H1 (cell line): ENCODE results near the gene UCHL5. TPM values are rescaled to one million over a fixed set of nuclear protein-coding genes. Genes with fewer than 3 reads are reported as not detected.

ENCODE experiments used
- CTCF ChIA-PET: fragments of 300-600 bp; sonication (Branson Sonifier 250); formaldehyde crosslinking; loops from one replicate; lab custom pipeline; 2021; ENCODE audit not compliant: partially characterized antibody; lab: Charles Lee
- POLR2A ChIA-PET: fragments of 300-600 bp; sonication (Branson Sonifier 250); formaldehyde crosslinking; loops from one replicate; lab custom pipeline; 2021; ENCODE audit warnings: inconsistent platforms; ENCODE audit not compliant: partially characterized antibody; lab: Charles Lee
- DNase-seq, 2 experiments: peaks; one replicate each; pipeline versions ENCODE4 v3.0.0 to v3.0.0-alpha.2; 2010 to 2022; ENCODE audit warnings: low spot score in 2 of 2, low read depth in 1 of 2, mixed read lengths in 1 of 2
- FAIRE-seq: peaks from 2 replicates; lab custom pipeline; 2011; peaks lifted over from hg19 to GRCh38; lab: Jason Lieb, UNC
- H2AFZ ChIP-seq: 2 replicates; pipeline ENCODE4 v1.8.1; 2012; ENCODE audit warnings: low read length, inconsistent platforms
- H2AK5ac ChIP-seq: 2 replicates; pipeline ENCODE4 v1.6.1; 2013; ENCODE audit warnings: low read depth, low read length
- H2BK120ac ChIP-seq: replicated peaks from 2 replicates; pipeline ENCODE3; 2013; ENCODE audit warnings: low read depth, low read length, inconsistent platforms
- H2BK12ac ChIP-seq: 2 replicates; pipeline ENCODE4 v1.6.1; 2013; ENCODE audit warnings: low read depth, low read length
- H2BK15ac ChIP-seq: 2 replicates; pipeline ENCODE4 v1.6.1; 2013; ENCODE audit warnings: low read length
- H2BK20ac ChIP-seq: 2 replicates; pipeline ENCODE4 v1.6.1; 2013; ENCODE audit warnings: low read length
- H2BK5ac ChIP-seq: 2 replicates; pipeline ENCODE4 v1.6.1; 2013; ENCODE audit warnings: low read depth, low read length
- H3K14ac ChIP-seq: 2 replicates; pipeline ENCODE4 v1.6.1; 2013; ENCODE audit warnings: inconsistent platforms; ENCODE audit not compliant: insufficient read length
- H3K18ac ChIP-seq: 2 replicates; pipeline ENCODE4 v1.6.1; 2013; ENCODE audit warnings: low read length; ENCODE audit errors: extremely low read depth
- H3K23ac ChIP-seq: 2 replicates; pipeline ENCODE4 v1.6.1; 2013; ENCODE audit warnings: inconsistent platforms; ENCODE audit not compliant: insufficient read length
- H3K23me2 ChIP-seq: 2 replicates; pipeline ENCODE4 v1.6.1; 2013; ENCODE audit warnings: low read depth, low read length
- H3K27ac ChIP-seq: 2 replicates; pipeline ENCODE4 v1.6.1; 2011; ENCODE audit warnings: low read depth, low read length, inconsistent platforms
- H3K27me3 ChIP-seq, 4 experiments: replicated peaks in 1 of 4; 1 replicate in 1 of 4; 2 replicates in 3 of 4; pipeline versions ENCODE4 v1.6.1 to v1.8.1; 2011 to 2013; ENCODE audit warnings: low read length in 3 of 4, mild to moderate bottlenecking in 3 of 4, inconsistent platforms in 2 of 4, mixed read lengths in 2 of 4, moderate library complexity in 1 of 4; ENCODE audit not compliant: control insufficient read depth in 3 of 4, insufficient read depth in 3 of 4; ENCODE audit errors: extremely low read depth in 1 of 4
- H3K36me3 ChIP-seq, 4 experiments: 2 replicates each; pipeline versions ENCODE4 v1.6.1 to v1.8.1; 2011 to 2013; ENCODE audit warnings: mild to moderate bottlenecking in 4 of 4, low read length in 3 of 4, moderate library complexity in 2 of 4, control low read depth in 1 of 4, inconsistent platforms in 1 of 4; ENCODE audit not compliant: insufficient read depth in 4 of 4, control insufficient read depth in 2 of 4
- H3K4ac ChIP-seq: replicated peaks from 2 replicates; pipeline ENCODE3; 2013; ENCODE audit warnings: low read length, low read depth, mixed read lengths, inconsistent platforms; ENCODE audit not compliant: insufficient read length
- H3K4me1 ChIP-seq, 4 experiments: replicated peaks in 1 of 4; 1 replicate in 1 of 4; 2 replicates in 3 of 4; pipeline versions ENCODE4 v1.6.1 to v1.8.1; 2011 to 2013; ENCODE audit warnings: low read length in 3 of 4, inconsistent platforms in 2 of 4, mixed read lengths in 1 of 4; ENCODE audit not compliant: insufficient read depth in 4 of 4, control insufficient read depth in 3 of 4
- H3K4me2 ChIP-seq, 2 experiments: 2 replicates each; pipeline versions ENCODE4 v1.6.1 to v1.8.1; 2011 to 2013; ENCODE audit warnings: low read depth in 2 of 2, low read length in 2 of 2, control low read depth in 1 of 2, inconsistent platforms in 1 of 2, mild to moderate bottlenecking in 1 of 2; ENCODE audit not compliant: insufficient read depth in 1 of 2
- H3K4me3 ChIP-seq, 4 experiments: fragments of 200-600, 300-600 bp in 1 of 4; sonication (generic), shearing (Covaris generic), sonication (Bioruptor Twin) in 1 of 4; 2 replicates each; pipeline versions ENCODE4 v1.5.1 to v1.8.1; 2011 to 2016; ENCODE audit warnings: low read length in 4 of 4, low read depth in 3 of 4, control low read depth in 2 of 4, inconsistent platforms in 2 of 4, mild to moderate bottlenecking in 2 of 4, mixed read lengths in 1 of 4, moderate library complexity in 1 of 4; ENCODE audit not compliant: insufficient read depth in 2 of 4; ENCODE audit errors: extremely low read depth in 1 of 4
- H3K56ac ChIP-seq: replicated peaks from 2 replicates; pipeline ENCODE3; 2013; ENCODE audit warnings: low read depth, mild to moderate bottlenecking, mixed read lengths, low read length, inconsistent platforms; ENCODE audit not compliant: insufficient read length
- H3K79me1 ChIP-seq: 2 replicates; pipeline ENCODE4 v1.6.1; 2013; ENCODE audit warnings: low read depth, low read length, control low read depth
- H3K79me2 ChIP-seq, 2 experiments: 2 replicates each; pipeline versions ENCODE4 v1.6.1 to v1.8.1; 2012 to 2013; ENCODE audit warnings: low read length in 2 of 2, mild to moderate bottlenecking in 2 of 2, inconsistent platforms in 1 of 2; ENCODE audit not compliant: insufficient read depth in 2 of 2, control insufficient read depth in 1 of 2
- H3K9ac ChIP-seq, 4 experiments: replicated peaks in 1 of 4; 1 replicate in 1 of 4; 2 replicates in 3 of 4; pipeline versions ENCODE4 v1.6.1 to v1.8.1; 2011 to 2013; ENCODE audit warnings: low read depth in 3 of 4, low read length in 3 of 4, control low read depth in 2 of 4, mild to moderate bottlenecking in 2 of 4, moderate library complexity in 2 of 4, inconsistent platforms in 1 of 4; ENCODE audit errors: extremely low read depth in 1 of 4
- H3K9me3 ChIP-seq, 2 experiments: 2 replicates each; pipeline versions ENCODE4 v1.6.1 to v1.8.1; 2012 to 2013; ENCODE audit warnings: mild to moderate bottlenecking in 2 of 2, moderate library complexity in 2 of 2, control low read depth in 1 of 2, inconsistent platforms in 1 of 2, low read depth in 1 of 2, low read length in 1 of 2, mixed read lengths in 1 of 2; ENCODE audit not compliant: insufficient read depth in 2 of 2
- H4K20me1 ChIP-seq, 2 experiments: replicated peaks in 1 of 2; 2 replicates each; pipeline versions ENCODE3 to v1.8.1; 2011 to 2013; ENCODE audit warnings: inconsistent platforms in 2 of 2, low read length in 2 of 2, mild to moderate bottlenecking in 1 of 2; ENCODE audit not compliant: insufficient read depth in 2 of 2, control insufficient read depth in 1 of 2
- H4K5ac ChIP-seq: 2 replicates; pipeline ENCODE4 v1.6.1; 2013; ENCODE audit warnings: low read length, low read depth, mixed read lengths, inconsistent platforms; ENCODE audit not compliant: insufficient read length
- H4K8ac ChIP-seq: 2 replicates; pipeline ENCODE4 v1.8.0; 2013; ENCODE audit warnings: mild to moderate bottlenecking, moderate library complexity, low read length, inconsistent platforms; ENCODE audit not compliant: insufficient read depth; ENCODE audit errors: extremely low read depth
- H4K91ac ChIP-seq: replicated peaks from 2 replicates; pipeline ENCODE3; 2013; ENCODE audit warnings: low read length, mixed read lengths, inconsistent platforms; ENCODE audit not compliant: insufficient read length
- ATF3 ChIP-seq: IDR thresholded peaks from 2 replicates; pipeline ENCODE4 v1.6.1; 2011; ENCODE audit warnings: low read depth, mild to moderate bottlenecking, low read length; ENCODE audit not compliant: insufficient read depth
- CHD1 ChIP-seq: IDR thresholded peaks from 2 replicates; pipeline ENCODE4 v1.6.1; 2012; ENCODE audit warnings: low read depth, low read length, improper control_type of control experiment
- E2F6 ChIP-seq: IDR thresholded peaks from 2 replicates; pipeline ENCODE4 v1.6.1; 2012; ENCODE audit warnings: inconsistent platforms
- EGR1 ChIP-seq: IDR thresholded peaks from 2 replicates; pipeline ENCODE4 v1.6.1; 2011; ENCODE audit warnings: low read depth, low read length, borderline replicate concordance
- HDAC6 ChIP-seq: IDR thresholded peaks from one replicate; pipeline ENCODE4 v1.7.1; 2012; ENCODE audit warnings: low read depth, mild to moderate bottlenecking, inconsistent platforms, low read length, moderate library complexity
- JUND ChIP-seq: IDR thresholded peaks from 2 replicates; pipeline ENCODE4 v1.6.1; 2011; ENCODE audit warnings: mild to moderate bottlenecking, improper control_type of control experiment, low read length
- POLR2A ChIP-seq, 2 experiments: IDR thresholded peaks; 1 replicate in 1 of 2; 2 replicates in 1 of 2; pipeline ENCODE4 v1.6.1; 2011; ENCODE audit warnings: low read depth in 2 of 2, low read length in 2 of 2, mild to moderate bottlenecking in 2 of 2; ENCODE audit errors: control extremely low read depth in 1 of 2
- SP2 ChIP-seq: IDR thresholded peaks from 2 replicates; pipeline ENCODE4 v1.6.1; 2012; ENCODE audit warnings: mild to moderate bottlenecking, low read length, inconsistent platforms
- SUZ12 ChIP-seq: fragments of 200-600 bp; sonication (generic); IDR thresholded peaks from 2 replicates; pipeline ENCODE4 v1.6.1; 2012; ENCODE audit warnings: mild to moderate bottlenecking, inconsistent platforms, low read length, moderate library complexity, mixed read lengths
- TEAD4 ChIP-seq: IDR thresholded peaks from 2 replicates; pipeline ENCODE4 v1.6.1; 2012; ENCODE audit warnings: low read depth, low read length, inconsistent platforms, mixed read lengths
- USF2 ChIP-seq: IDR thresholded peaks from 2 replicates; pipeline ENCODE4 v1.6.1; 2011; ENCODE audit warnings: low read length, improper control_type of control experiment
- WGBS, 2 experiments: shearing (Covaris generic) in 1 of 2; methylation state at CpG; one replicate each; pipeline versions ENCODE4 v1.1.6 to v1.1.7; 2013 to 2015; ENCODE audit warnings: low lambda C conversion rate in 2 of 2, mixed read lengths in 2 of 2, inconsistent platforms in 1 of 2, low coverage in 1 of 2, missing lambda C conversion rate in 1 of 2; ENCODE audit not compliant: insufficient replicate concordance in 2 of 2, insufficient coverage in 1 of 2, insufficient read length in 1 of 2; ENCODE audit errors: extremely low coverage in 1 of 2, missing lambda C conversion rate in 1 of 2; 5-methylcytosine and 5-hydroxymethylcytosine counted together
- polyA plus RNA-seq, 7 experiments: library from polyadenylated mRNA; depleted of rRNA in 3 of 7; stranded (reverse) in 5 of 7; unstranded in 2 of 7; fragments of >200 nt in 5 of 7; fragments of 200-250 nt in 2 of 7; gene quantifications; 1 replicate in 5 of 7; 2 replicates in 1 of 7; 4 replicates in 1 of 7; pipeline versions ENCODE4 v1.2.1 to v1.2.3, GENCODE V29; 2011 to 2013; ENCODE audit warnings: missing spikeins in 2 of 7, mixed read lengths in 2 of 7
- total RNA-seq: library from RNA; stranded (reverse); fragmentation: NEBNext Ultra II Directional; extraction: Animal tissue kit (Norgen Biotek cat#: 25700); gene quantifications from 2 replicates; pipeline ENCODE4 v1.2.1, GENCODE V29; 2021

UCHL5 gene
- total and polyA plus RNA-seq, 2 of the 8 experiments (the other 6 are each of a cell fraction or from before 2014, with no cell fraction given): 12.0 to 40.0 TPM

GRCh38 chr1:193062698-193063463 is 3.7 kb upstream of the UCHL5 start:
- no peak overlapping the region for H2BK12ac ChIP-seq
- ChIA-PET CTCF (interaction anchor here (1.4 kb wide), 1 partner anchor 24 kb away, joined by 4 read pairs; no protein-coding TSS in a partner anchor), POLR2A (no interaction called here)
- H4K5ac ChIP-seq: no peak overlapping the region
- peaks cover 10 to 14% of the 10 kb centered on the region in 2 experiments for H4K20me1 ChIP-seq
- no peak overlapping the region for H4K8ac ChIP-seq
- no peak overlapping the region for H3K18ac ChIP-seq
- no peak overlapping the region for H2AFZ ChIP-seq
- H3K14ac ChIP-seq: no peak overlapping the region
- FAIRE-seq: no peak
- peaks cover 16 to 85% of the 10 kb centered on the region in 2 experiments for H3K79me2 ChIP-seq
- WGBS, 2 experiments: 92% methylated on average over 4 of the region's 4 CpGs; no CpG with 5 or more reads in 1 of the 2 experiments
- no peak overlapping the region for H2AK5ac ChIP-seq
- no peaks in the 10 kb centered on the region for H3K36me3 ChIP-seq
- H3K4ac ChIP-seq: no peak overlapping the region
- H2BK120ac ChIP-seq: no peak overlapping the region
- H3K56ac ChIP-seq: no peak overlapping the region
- no peak overlapping the region for H3K27ac ChIP-seq
- H3K9me3 ChIP-seq: no peaks in the 10 kb centered on the region
- H2BK5ac ChIP-seq: no peak overlapping the region
- no peak overlapping the region for H4K91ac ChIP-seq
- peaks cover 0 to 5% (median 3%) of the 10 kb centered on the region in 4 experiments; a peak in 3 of 7 replicates for H3K4me1 ChIP-seq
- H3K4me2 ChIP-seq: no peak overlapping the region
- peaks cover 9% of the 10 kb centered on the region for H3K23me2 ChIP-seq
- H2BK20ac ChIP-seq: no peak overlapping the region
- H3K9ac ChIP-seq: no peak overlapping the region
- H3K27me3 ChIP-seq: no peaks in the 10 kb centered on the region
- DNase-seq: no peak
- no peak overlapping the region for H3K23ac ChIP-seq
- no peak overlapping the region for H2BK15ac ChIP-seq
- peaks cover 7% of the 10 kb centered on the region; the same call in 1 of the 2 replicates for H3K79me1 ChIP-seq
- no peak overlapping the region for H3K4me3 ChIP-seq
- no peak for TF ChIP-seq SP2
- no peak for TF ChIP-seq TEAD4
- TF ChIP-seq HDAC6: no peak
- no peak for TF ChIP-seq EGR1
- TF ChIP-seq SUZ12: no peak
- TF ChIP-seq ATF3: no peak
- no peak for TF ChIP-seq JUND
- TF ChIP-seq POLR2A (IDR thresholded peaks at IDR 0.05; ENCODE audit: control extremely low read depth in 1 of 2, low read depth in 2 of 2, low read length in 2 of 2): no peak
- no peak for TF ChIP-seq CHD1
- TF ChIP-seq E2F6: no peak
- no peak for TF ChIP-seq USF2
